IPS DF 19.7 (cell line): ENCODE measurements around the gene NEFH.
A peak's percentile ranks its signal among the peaks of the same experiment; 100 is the strongest.
"Not testable (repeated sequence)": the region's sequence is repeated elsewhere in the genome, so short reads cannot be mapped to it uniquely, and the experiment has no call there.

Experiments
- DNase-seq: peaks from one replicate; pipeline ENCODE4 v3.0.0-alpha.2; 2013; ENCODE audit warnings: low read depth, low spot score

Gene NEFH

DNA sequence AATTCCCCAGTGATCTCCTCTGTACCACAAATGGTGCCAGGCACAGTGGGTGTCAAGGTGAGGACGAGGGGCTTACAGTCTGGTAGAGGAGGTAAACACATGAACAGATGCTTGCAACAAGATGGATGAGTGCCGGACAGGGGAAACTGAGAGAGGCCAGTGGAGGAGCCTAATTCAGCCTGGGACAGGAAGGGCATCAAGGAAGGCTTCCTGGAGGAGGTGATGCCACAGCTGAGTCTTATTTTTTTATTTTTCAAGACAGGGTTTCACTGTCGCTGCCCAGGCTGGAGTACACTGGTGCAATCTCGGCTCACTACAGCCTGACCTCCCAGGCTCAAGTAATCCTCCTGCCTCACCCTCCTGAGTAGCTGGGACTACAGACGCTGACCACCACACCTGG lies 18.8 kb upstream of the NEFH start:
- no peak for DNase-seq

DNA sequence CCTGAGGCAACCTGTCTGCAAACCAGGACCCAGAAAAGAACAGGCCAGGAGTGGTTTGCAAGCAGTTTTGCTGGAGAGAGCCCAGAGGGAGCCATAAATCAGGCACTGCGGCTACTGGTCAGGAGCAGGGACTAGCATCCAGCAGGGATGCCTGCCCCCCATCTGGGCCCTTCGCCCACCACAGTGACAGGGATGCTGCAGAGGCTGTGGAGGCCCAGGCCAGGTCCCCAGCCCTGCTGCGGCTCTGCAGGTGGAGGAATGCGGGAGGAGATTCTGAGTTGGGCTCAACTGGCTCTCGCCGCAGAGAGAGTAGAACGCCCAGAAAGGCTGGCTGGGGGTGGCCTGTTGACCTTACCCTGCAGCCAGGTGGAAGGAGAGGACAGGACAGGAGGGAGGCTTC lies 16.4 kb upstream of the NEFH start:
- no peak for DNase-seq

DNA sequence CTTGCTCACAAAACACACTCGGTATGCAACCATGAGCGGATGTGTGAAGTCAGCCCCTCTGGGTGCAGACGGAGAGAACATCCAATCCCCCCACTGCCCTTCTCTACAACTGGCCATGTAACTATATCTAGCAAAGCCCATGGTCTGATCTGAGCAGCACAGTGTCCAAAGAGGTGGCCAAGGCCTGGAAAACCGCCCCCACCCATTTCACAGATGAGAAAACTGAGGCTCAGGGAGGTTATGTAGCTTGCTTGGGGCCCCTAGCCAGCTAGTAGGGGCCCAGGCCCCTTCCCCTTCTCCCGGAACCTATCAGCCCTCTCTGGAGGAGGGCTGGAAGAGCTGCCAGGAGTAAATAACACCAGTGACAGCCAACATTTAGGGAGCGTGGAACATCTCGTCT lies 15.4 kb upstream of the NEFH start:
- no peak for DNase-seq

DNA sequence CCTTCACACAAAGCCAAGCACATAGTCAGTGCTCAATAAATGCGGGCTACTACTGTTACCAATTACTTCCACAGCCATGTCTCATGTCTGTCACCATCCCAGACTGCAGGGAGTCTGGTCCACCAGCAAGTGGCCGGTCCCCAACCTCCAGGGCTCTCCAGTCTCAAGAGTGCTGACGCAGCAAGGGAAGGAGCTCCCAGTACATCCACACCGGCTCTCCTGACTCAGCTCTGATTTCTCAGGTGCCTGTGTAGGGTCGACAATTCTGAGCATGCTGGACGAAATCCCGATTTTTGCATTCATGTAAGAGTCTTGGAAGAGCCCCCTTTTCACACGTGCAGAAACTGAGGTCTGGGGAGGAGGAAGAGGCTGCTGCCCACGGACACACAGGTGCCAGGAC lies 10.3 kb upstream of the NEFH start:
- no peak for DNase-seq

DNA sequence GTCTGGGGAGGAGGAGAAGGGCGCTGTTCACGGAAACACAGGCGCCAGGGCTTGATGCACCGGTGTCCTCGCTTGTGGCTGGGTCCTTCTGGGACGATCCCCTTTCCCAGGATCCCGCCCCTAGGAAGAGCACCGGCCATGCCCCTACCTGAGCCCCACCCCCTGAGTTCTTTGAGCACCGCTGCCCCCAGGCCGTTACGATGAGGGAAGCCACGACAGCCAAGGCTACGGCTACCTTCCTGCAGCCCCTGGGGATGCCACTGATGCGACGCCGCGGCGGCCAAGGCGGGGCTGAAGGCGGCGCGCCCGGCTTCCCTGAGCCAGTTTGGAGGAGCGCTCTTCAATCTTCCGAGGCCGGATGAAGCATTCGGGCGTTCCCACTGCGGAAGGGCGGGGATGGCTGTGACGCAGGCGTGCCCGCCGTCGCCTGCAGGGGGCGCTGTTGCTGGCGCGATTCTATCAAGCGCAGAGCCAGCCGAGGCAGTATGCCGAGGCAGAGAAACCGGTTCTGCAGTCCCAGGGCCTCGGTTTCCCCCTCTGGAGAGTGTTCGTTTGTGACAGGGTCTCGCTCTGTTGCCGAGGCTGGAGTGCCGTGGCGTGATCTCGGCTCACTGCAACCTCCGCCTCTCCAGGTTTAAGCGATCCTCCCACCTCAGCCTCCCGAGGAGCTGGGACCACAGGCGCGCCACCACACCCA lies 9.7 kb upstream of the NEFH start:
- DNase-seq = peak; percentile 54

DNA sequence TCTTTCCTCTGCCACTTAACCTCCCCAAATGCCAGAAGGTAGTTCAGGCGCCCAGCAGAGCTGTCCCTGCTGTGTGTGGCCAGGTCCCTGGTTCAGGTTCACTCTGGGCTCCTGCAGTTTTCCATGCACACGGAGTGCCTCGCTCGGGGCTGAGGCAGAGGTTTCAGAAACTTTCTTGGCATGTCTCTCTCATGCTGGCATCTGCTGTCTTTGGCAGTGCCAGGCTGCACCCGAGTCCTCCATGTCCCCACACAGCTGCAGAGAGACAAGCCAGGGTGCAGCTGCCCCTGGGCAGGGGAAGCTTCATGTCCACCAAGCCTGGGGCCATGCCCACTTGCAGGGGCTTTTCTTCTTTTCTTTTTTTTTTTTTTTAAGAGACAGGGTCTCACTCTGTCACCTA lies 7.0 kb upstream of the NEFH start:
- no peak for DNase-seq

DNA sequence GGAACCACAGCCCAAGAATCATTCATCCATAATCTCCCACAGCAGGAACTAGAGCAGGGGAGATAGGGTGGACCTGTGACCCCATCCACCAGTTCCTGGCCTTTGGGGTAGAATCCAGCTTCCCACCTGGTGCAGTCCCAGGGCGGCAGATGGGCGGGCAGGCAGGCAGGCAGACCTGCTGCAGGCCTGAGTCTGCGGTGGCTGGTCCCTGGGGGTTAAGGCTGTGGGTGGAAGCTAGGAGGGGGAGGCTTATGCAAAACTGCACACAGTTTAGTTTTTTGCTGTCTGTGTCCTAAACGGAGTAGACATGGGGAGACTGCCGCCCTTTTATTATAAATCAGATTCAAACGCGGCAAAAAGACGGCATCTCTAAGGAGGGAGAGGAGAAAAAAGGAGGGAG lies 4.5 kb upstream of the NEFH start:
- DNase-seq = no peak

DNA sequence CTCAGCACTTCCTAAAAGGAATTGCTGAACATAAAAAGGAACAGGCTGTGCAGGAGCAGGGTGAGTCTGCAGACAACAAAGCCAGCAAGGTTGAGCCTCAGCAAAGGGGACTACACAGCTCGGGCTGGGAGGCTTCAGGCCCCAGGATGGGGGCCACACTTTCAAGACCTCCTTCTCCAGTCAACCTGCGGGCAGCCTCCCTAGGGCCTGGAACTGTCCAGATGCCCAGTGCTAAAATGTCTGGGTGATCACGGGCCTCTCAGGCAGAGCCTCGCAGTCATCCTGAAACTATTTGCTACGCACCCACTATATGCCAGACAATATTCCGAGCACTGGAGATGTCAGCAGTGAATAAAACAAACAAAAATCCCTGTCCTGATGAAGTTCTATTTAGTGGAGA lies 3.9 kb upstream of the NEFH start:
- no peak for DNase-seq

DNA sequence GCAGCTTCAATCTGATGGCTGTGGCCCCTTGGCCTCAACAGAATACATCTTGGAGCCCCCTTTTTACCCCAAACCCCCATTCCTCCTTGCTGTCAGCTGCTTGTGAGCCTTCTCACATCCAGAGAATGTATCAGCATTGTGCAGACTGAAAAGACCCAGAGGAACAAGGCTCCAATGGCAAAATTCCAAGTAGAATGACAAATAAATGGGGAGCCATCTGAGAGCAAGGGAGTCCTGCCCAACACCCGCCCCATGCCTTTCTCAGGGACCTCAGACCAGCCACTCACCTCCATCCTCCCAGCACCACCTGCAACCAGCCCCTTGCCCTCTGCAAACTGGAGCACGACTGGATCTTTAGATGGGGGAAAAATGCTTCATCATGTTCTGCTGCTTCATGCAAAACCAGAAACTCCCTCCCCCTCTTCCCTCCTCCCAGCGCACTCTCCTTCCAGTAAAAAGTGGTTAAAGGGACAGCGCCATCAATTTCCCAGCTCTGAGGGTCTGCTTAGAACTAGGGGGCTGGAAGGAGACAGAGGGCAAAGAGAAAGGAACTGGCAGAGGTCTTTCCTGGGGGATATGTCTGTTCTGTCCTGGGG lies 2.2 kb upstream of the NEFH start:
- DNase-seq = no peak

DNA sequence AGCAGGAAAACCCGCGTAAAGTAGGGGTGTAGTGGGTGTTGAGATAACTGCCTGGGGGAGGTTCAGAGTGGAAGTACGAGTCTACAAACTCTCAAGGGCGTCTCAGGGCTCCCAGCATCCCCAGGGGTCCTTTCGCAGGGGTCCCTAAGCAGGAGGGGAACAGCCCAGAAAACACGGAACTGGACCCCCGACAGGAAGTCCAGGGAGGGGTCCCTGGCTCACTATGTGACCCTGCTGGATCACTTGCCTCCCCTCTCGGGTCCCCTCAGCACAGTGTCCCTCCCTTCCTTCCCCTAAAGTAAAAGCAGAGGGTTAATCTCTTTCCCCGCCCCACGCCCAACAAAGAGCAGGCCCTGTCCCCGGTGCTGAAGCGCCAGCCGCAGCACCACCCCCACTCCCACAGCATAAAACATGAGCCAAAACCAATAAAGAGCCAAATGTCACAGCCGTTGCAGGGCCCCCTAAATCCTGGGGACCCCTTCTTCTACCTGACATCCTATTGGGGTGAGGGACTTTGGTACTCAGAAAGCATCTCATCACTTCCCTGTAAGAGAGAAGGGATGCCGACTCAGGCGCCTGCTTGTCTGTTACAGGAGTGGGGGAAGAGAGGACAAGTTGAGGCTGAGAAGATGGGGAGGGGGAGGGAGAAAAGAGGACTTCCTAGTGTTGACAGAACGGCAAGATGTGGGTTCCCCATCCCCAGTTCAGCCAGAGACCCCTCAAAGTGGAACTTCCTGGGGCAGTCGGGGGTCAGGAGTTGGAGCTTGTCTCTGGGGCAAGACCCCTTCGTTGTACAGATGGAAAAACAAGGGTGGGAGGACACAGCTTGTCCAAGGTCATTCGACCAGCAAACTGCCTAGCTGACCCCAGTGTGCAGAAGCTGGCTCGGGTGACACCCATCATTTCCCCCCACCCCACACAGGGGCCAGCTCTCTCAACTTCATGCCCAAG lies 1.4 kb upstream of the NEFH start:
- DNase-seq = no peak

DNA sequence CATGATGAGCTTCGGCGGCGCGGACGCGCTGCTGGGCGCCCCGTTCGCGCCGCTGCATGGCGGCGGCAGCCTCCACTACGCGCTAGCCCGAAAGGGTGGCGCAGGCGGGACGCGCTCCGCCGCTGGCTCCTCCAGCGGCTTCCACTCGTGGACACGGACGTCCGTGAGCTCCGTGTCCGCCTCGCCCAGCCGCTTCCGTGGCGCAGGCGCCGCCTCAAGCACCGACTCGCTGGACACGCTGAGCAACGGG lies 169 bp downstream of the NEFH start:
- DNase-seq = no peak

DNA sequence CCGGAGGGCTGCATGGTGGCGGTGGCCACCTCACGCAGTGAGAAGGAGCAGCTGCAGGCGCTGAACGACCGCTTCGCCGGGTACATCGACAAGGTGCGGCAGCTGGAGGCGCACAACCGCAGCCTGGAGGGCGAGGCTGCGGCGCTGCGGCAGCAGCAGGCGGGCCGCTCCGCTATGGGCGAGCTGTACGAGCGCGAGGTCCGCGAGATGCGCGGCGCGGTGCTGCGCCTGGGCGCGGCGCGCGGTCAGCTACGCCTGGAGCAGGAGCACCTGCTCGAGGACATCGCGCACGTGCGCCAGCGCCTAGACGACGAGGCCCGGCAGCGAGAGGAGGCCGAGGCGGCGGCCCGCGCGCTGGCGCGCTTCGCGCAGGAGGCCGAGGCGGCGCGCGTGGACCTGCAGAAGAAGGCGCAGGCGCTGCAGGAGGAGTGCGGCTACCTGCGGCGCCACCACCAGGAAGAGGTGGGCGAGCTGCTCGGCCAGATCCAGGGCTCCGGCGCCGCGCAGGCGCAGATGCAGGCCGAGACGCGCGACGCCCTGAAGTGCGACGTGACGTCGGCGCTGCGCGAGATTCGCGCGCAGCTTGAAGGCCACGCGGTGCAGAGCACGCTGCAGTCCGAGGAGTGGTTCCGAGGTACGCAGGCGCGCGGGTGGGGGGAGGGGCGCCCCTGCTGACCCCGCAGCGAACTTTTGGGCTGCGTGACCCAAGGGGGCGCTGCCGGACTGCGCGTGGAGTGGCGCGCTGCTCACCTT lies 670 bp downstream of the NEFH start:
- DNase-seq = no peak

DNA sequence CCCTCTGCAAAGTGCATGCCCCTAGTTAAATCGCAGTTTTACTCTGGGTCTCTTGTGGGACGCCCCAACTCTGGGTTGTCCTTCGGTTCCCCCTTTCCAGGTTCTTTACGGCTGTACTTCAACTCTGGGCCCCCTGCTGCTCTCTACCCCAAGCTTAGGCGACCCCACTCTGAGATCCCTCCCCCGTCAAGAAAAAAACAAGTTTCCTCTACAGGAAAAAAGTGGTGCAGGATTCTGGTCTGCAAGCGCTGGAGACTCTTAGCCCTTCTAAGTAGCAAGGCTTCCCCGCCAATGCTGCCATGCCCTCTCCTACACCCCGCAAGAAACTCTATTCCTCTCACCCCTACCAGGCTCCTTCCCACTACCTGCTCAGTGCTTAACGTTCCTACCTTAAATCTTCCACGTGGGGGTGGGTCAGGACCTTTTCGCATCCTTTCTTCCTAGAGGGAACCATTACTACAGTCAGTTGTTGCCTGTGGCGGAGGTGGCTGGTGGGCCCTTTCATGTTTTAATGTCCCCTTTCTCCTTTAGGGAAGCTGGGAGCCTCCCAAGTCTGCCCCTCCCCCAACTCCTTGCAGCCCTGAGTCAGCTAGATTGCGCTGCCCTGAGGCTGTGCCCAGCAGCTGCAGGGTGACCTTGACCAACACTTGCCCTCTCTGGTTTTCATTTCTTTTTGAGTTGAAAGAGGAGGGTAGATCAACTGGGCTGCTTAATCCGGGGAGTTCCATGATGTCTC lies 1.4 kb downstream of the NEFH start:
- peak; percentile 60 for DNase-seq

DNA sequence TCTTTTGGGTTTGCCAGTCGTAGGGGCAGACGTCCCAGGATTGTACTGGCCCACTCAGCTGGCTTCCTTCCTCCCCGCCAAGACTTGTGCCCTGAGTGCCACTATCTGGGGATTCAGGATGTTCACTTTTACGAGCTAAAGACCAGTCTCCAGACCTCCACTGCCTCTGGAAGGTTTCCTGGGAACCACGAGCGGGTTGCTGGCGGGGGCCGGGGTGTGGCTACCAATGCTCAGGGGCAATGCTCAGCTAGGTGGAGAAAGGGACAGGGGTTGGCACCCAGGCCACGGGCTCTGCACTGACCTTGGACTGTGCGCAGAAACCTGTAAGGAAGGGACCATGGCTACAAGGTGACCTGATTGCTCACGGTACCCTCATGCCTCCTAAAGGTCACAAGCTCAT lies 2.2 kb downstream of the NEFH start:
- DNase-seq = no peak

DNA sequence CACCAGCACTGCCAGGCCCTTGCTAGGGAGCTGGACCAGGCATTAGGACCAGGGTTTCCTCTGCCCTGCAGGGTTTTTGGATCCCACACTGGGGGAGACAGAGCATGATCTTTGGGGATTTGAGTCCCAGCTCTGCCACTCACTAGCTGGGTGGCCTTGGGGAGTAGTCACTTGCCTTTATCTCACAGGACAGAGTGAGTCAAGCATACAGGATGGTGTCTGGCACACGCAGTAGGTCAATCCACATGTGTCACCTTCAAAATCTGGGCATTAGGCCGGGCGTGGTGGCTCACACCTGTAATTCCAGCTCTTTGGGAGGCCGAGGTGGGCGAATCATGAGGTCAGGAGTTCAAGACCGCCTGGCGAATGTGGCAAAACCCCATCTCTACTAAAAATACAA lies 2.7 kb downstream of the NEFH start:
- no peak for DNase-seq

DNA sequence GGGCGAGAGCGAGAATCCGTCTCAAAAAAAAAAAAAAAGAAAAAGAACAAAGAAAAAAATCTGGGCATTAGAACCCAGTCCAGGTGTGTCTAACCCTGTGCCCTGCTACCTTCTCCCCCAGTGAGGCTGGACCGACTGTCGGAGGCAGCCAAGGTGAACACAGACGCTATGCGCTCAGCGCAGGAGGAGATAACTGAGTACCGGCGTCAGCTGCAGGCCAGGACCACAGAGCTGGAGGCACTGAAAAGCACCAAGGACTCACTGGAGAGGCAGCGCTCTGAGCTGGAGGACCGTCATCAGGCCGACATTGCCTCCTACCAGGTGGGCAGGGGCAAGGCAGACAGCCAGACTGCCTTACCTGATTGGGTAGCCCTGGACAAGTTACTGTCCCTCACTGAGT lies 3.2 kb downstream of the NEFH start:
- no peak for DNase-seq

DNA sequence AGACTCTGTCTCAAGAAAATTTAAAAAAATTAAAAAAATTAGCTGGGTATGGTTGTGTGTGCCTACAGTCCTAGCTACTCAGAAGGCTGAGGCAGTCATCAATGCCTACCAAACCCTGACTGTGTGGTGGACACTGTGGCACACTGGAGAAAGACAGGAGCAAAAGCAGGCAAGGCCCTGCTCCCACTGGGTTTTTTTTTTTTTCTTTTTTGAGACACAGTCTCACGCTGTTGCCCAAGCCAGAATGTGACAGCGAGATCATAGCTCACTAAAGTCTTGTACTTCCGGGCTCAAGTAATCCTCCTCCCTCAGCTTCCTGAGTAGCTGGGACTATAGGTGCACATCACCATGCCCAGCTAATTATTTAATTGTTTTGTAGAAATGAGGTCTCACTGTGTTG lies 4.6 kb downstream of the NEFH start:
- no peak for DNase-seq

DNA sequence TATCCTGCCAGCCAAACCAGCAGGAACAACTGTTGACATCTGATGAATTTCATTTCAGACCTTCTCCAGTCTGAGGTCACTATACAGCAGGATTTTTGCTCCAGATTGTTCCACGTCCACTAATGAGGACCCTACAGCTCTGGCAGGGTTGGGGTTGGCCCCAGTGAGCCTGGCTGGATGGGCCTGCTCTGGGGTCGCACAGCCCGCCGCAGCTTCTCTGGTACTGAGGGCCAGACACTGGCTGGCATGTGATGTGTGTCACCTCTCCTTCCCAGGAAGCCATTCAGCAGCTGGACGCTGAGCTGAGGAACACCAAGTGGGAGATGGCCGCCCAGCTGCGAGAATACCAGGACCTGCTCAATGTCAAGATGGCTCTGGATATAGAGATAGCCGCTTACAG lies 5.4 kb downstream of the NEFH start:
- no peak for DNase-seq

DNA sequence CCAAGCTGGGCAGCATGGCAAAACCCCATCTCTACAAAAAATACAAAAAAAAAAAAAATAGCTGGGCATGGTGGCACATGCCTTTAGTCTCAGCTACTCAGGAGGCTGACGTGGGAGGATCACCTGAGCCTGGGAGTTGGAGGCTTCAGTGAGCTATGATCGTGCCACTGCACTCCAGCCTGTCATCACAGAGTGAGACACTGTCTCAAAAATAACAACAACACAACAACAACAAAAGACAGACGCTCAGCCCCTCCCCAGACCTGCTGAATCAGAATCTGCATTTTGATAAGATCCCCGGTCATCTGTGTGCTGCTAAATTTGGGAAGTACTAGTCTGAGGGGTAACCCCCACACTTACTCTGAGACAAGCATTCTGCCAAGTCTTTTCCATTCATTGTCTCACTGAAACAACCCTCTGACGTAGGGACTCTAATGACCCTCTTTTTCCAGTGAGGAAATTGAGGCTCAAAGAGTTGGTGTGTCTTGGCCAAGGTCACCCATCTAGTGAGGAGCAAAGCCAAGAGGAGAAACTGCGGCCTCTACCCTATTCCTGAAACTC lies 7.5 kb downstream of the NEFH start:
- DNase-seq = no peak

DNA sequence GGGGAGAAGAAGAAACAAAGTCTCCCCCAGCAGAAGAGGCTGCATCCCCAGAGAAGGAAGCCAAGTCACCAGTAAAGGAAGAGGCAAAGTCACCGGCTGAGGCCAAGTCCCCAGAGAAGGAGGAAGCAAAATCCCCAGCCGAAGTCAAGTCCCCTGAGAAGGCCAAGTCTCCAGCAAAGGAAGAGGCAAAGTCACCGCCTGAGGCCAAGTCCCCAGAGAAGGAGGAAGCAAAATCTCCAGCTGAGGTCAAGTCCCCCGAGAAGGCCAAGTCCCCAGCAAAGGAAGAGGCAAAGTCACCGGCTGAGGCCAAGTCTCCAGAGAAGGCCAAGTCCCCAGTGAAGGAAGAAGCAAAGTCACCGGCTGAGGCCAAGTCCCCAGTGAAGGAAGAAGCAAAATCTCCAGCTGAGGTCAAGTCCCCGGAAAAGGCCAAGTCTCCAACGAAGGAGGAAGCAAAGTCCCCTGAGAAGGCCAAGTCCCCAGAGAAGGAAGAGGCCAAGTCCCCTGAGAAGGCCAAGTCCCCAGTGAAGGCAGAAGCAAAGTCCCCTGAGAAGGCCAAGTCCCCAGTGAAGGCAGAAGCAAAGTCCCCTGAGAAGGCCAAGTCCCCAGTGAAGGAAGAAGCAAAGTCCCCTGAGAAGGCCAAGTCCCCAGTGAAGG lies 9.2 kb downstream of the NEFH start:
- DNase-seq = not testable (repeated sequence)

DNA sequence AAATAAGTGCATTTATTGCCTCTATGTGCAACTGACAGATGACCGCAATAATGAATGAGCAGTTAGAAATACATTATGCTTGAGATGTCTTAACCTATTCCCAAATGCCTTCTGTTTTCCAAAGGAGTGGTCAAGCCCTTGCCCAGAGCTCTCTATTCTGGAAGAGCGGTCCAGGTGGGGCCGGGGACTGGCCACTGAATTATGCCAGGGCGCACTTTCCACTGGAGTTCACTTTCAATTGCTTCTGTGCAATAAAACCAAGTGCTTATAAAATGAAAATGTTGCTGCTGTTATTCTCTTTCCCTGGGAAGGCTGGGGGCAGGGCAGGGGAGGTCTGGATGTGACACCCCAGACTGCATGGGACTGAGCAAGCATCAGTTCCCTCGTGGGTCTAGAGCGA lies 11.0 kb downstream of the NEFH start:
- DNase-seq = no peak
